ENCODE measurements around the gene AVEN. TPM values are rescaled to one million over a fixed set of nuclear protein-coding genes. Genes with fewer than 3 reads are reported as not detected.

Gene AVEN
- total RNA-seq, 1 donor from 2014 or later, result 27.3 TPM

DNA sequence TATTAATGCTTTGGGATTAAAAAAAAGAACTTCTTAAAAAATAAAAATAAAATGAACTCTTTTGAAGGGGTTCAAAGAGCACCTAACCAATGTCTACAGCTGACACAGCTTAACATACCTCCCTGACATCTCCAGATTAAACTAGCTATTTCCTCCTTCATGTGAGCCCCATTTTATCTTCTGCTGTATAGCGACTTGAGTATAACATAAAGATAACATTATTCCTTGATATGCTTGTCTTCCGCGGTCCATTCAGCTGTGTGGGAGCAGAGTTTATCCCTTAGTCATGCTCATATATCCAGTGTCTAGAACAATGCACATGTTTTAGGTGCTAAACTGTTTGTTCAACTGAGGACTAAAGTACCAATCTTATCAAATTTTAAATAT is 78.5 kb downstream of the AVEN start:
- H3K4me1 Mint-ChIP-seq (ENCODE audit: low read depth), result peaks cover 7% of the 10 kb centered on the region
- H3K27ac Mint-ChIP-seq (ENCODE audit: unreplicated experiment), result no peak overlapping the region
- peaks cover 2% of the 10 kb centered on the region for H3K36me3 Mint-ChIP-seq (ENCODE audit: low read depth)
- TF ChIP-seq, protein P1, sequence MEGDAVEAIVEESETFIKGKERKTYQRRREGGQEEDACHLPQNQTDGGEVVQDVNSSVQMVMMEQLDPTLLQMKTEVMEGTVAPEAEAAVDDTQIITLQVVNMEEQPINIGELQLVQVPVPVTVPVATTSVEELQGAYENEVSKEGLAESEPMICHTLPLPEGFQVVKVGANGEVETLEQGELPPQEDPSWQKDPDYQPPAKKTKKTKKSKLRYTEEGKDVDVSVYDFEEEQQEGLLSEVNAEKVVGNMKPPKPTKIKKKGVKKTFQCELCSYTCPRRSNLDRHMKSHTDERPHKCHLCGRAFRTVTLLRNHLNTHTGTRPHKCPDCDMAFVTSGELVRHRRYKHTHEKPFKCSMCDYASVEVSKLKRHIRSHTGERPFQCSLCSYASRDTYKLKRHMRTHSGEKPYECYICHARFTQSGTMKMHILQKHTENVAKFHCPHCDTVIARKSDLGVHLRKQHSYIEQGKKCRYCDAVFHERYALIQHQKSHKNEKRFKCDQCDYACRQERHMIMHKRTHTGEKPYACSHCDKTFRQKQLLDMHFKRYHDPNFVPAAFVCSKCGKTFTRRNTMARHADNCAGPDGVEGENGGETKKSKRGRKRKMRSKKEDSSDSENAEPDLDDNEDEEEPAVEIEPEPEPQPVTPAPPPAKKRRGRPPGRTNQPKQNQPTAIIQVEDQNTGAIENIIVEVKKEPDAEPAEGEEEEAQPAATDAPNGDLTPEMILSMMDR (IDR thresholded peaks at IDR 0.05), result no peak
- DNase-seq (ENCODE audit: low spot score), result no peak
- no peaks in the 10 kb centered on the region for H3K9me3 Mint-ChIP-seq (ENCODE audit: low read depth)
- H3K4me3 Mint-ChIP-seq (ENCODE audit: unreplicated experiment), result no peak overlapping the region
- H3K27me3 Mint-ChIP-seq (ENCODE audit: low read depth), result no peaks in the 10 kb centered on the region

DNA sequence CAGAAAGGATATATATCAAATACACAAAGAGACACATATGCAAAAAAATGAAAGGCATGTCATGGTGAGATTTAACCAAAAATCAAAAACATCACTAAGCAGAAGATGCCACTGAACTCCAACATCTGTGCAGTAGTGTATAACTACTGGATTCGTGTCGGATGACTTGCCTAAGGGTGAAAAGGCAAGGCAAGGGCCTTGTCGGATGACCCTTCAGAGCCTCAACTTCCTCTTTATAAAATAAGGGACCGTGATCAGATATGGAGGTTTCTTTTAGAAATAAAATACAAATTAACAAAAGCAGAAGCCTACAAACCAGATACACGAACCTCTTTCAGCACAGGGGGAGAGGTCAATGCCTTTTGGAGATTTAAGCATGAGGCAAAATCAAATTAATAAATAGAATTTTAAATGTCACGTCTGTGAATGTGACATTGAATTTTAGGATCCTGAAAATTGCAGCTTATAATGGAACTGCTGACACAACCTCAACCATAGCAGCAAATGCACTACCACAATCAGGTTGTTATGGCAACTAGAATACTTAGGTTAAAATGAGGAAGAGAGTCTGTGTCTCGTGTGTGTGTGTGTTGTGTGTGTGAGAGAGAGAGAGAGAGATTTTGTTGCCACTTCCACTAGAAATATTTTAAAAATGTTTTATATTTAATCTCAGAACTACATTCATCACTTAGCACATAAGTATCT is 79.0 kb downstream of the AVEN start:
- no peak overlapping the region for H3K4me3 Mint-ChIP-seq (ENCODE audit: unreplicated experiment)
- no peak overlapping the region for H3K27ac Mint-ChIP-seq (ENCODE audit: unreplicated experiment)
- peaks cover 2% of the 10 kb centered on the region for H3K36me3 Mint-ChIP-seq (ENCODE audit: low read depth)
- TF ChIP-seq, protein P1 (IDR thresholded peaks at IDR 0.05), result no peak
- no peaks in the 10 kb centered on the region for H3K27me3 Mint-ChIP-seq (ENCODE audit: low read depth)
- DNase-seq (ENCODE audit: low spot score), result no peak
- peaks cover 5% of the 10 kb centered on the region for H3K4me1 Mint-ChIP-seq (ENCODE audit: low read depth)
- no peaks in the 10 kb centered on the region for H3K9me3 Mint-ChIP-seq (ENCODE audit: low read depth)

DNA sequence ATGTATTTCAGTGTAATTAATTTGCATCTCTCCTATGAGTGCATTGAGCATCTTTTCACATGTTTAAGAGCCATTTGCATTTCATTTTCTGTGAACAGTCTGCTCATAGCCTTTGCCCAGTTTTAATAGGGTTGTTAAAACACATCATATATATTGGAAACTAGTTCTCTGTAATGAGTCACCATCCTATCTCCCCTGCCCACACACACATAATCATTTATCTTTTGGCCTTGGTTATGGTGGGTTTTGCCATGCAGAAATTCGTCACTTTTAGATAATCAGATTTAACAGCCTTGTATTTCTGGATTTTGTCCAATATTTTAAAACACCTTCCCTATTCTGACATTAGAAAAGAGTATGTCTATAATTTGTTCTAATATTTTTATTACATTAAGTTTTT is 82.6 kb downstream of the AVEN start:
- Mint-ChIP-seq H3K4me1 (ENCODE audit: low read depth) (no peaks in the 10 kb centered on the region), H3K9me3 (ENCODE audit: low read depth) (peaks cover 4% of the 10 kb centered on the region), H3K27ac (ENCODE audit: unreplicated experiment) (no peak overlapping the region), H3K36me3 (ENCODE audit: low read depth) (peaks cover 2% of the 10 kb centered on the region), H3K27me3 (ENCODE audit: low read depth) (no peaks in the 10 kb centered on the region), H3K4me3 (ENCODE audit: unreplicated experiment) (no peak overlapping the region)
- TF ChIP-seq, protein P1 (IDR thresholded peaks at IDR 0.05), result no peak
- no peak for DNase-seq (ENCODE audit: low spot score)

DNA sequence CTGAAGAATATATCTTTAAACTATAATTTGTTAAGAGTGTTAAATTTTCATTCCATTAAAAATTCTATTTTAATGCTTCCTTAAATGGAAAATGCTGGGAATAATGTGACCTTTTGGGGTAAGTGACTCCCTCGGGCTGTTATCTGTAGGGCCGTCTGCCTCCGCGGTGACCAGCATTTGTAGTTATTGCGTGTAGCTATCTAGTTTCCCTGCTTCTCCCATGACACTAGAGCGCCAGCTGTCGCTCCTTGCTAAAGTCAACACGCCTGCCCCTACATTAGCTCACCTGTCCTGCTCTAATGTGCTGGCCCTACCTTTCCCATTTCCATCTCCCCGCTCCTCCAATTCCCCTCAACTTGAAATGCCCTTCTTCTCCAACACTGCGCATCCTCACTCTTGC is 83.1 kb downstream of the AVEN start:
- Mint-ChIP-seq H3K36me3 (ENCODE audit: low read depth) (peaks cover 2% of the 10 kb centered on the region), H3K4me1 (ENCODE audit: low read depth) (no peaks in the 10 kb centered on the region), H3K4me3 (ENCODE audit: unreplicated experiment) (no peak overlapping the region), H3K27me3 (ENCODE audit: low read depth) (no peaks in the 10 kb centered on the region), H3K27ac (ENCODE audit: unreplicated experiment) (no peak overlapping the region), H3K9me3 (ENCODE audit: low read depth) (peaks cover 4% of the 10 kb centered on the region)
- no peak for DNase-seq (ENCODE audit: low spot score)
- TF ChIP-seq, protein P1 (IDR thresholded peaks at IDR 0.05), result no peak

DNA sequence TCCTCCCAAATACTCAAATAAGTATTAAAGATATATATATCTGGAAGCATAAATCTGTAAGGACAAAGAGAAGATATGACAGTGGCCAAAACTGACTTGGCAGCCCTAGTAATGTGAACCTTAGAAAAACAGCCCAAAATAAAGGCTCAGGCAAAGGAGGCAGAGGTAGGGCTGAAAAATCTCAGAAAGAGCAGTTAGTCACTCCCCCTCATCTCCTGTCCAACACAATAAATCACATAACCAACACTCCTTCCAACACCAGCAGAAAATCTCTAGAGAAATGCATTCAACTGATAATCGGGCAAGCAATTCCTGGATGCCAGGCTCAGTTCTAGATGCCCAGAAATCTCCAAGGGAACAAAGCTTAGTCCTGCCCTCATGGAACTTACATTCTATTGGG is 92.9 kb downstream of the AVEN start:
- no peaks in the 10 kb centered on the region for H3K27me3 Mint-ChIP-seq (ENCODE audit: low read depth)
- H3K27ac Mint-ChIP-seq (ENCODE audit: unreplicated experiment), result no peak overlapping the region
- H3K4me3 Mint-ChIP-seq (ENCODE audit: unreplicated experiment), result no peak overlapping the region
- no peak for DNase-seq (ENCODE audit: low spot score)
- no peaks in the 10 kb centered on the region for H3K36me3 Mint-ChIP-seq (ENCODE audit: low read depth)
- TF ChIP-seq, protein P1 (IDR thresholded peaks at IDR 0.05), result no peak
- H3K9me3 Mint-ChIP-seq (ENCODE audit: low read depth), result no peaks in the 10 kb centered on the region
- no peaks in the 10 kb centered on the region for H3K4me1 Mint-ChIP-seq (ENCODE audit: low read depth)
